Astrocyte (in vitro differentiated cells and primary cell): ENCODE results near the gene BLZF1.

Experiments used
- EZH2 ChIP-seq: IDR thresholded peaks from 2 replicates; pipeline ENCODE4 v1.6.1; 2012; ENCODE audit warnings: mild to moderate bottlenecking, low read length, inconsistent platforms; ENCODE audit not compliant: insufficient read depth
- TF ChIP-seq, protein P1 (sequence below): IDR thresholded peaks from 2 replicates; pipeline ENCODE4 v1.5.1; 2011; ENCODE audit warnings: low read depth, mild to moderate bottlenecking, inconsistent platforms, low read length, moderate library complexity; ENCODE audit not compliant: insufficient read depth

DNA sequence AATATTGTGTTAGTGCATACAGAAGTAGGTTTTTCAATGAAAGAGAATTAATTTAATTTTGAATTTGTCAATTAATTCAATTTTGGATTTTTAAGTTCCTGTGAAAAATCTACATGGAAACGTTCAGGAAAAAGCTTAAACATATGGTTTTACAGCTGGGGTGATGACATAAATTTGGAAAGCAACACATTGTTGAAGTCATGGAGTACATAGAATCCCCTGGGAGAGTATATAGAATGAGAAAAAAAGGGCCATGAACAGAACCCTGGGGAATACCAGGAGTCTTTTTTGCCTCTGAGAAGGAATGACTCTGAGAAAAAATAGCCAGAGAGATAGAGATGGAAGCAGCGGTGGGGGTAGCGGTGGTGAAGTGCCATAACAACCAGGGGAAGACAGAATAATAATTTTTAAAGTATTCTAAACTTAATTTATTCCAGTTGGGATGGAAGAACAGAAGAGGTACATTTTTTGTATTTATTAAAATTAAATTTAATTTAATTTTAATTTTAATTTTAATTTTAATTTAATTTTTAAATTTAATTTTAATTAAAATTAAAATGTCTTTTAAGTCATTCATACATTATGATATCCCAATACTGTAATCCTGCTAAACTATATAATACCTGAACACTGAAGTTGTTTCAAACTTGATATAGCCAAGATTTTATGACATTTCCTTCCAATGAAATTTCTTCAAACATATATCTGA lies 49.3 kb upstream of the BLZF1 start:
- TF ChIP-seq, protein P1, sequence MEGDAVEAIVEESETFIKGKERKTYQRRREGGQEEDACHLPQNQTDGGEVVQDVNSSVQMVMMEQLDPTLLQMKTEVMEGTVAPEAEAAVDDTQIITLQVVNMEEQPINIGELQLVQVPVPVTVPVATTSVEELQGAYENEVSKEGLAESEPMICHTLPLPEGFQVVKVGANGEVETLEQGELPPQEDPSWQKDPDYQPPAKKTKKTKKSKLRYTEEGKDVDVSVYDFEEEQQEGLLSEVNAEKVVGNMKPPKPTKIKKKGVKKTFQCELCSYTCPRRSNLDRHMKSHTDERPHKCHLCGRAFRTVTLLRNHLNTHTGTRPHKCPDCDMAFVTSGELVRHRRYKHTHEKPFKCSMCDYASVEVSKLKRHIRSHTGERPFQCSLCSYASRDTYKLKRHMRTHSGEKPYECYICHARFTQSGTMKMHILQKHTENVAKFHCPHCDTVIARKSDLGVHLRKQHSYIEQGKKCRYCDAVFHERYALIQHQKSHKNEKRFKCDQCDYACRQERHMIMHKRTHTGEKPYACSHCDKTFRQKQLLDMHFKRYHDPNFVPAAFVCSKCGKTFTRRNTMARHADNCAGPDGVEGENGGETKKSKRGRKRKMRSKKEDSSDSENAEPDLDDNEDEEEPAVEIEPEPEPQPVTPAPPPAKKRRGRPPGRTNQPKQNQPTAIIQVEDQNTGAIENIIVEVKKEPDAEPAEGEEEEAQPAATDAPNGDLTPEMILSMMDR, result no peak
- TF ChIP-seq EZH2, result no peak
